Stimulated activated CD4-positive, alpha-beta T cell treated with anti-CD3 and anti-CD28 coated beads, Interleukin-2, amount 100 ng/mL, for 24 hours (primary cell): ENCODE data around the gene RNF223.
"Not testable (repeated sequence)": the region's sequence is repeated elsewhere in the genome, so short reads cannot be mapped to it uniquely, and the experiment has no call there.

Source experiments
- DNase-seq, 2 donors: peaks; one replicate each; pipeline ENCODE4 v3.0.0-alpha.2; 2020

RNF223 gene

DNA sequence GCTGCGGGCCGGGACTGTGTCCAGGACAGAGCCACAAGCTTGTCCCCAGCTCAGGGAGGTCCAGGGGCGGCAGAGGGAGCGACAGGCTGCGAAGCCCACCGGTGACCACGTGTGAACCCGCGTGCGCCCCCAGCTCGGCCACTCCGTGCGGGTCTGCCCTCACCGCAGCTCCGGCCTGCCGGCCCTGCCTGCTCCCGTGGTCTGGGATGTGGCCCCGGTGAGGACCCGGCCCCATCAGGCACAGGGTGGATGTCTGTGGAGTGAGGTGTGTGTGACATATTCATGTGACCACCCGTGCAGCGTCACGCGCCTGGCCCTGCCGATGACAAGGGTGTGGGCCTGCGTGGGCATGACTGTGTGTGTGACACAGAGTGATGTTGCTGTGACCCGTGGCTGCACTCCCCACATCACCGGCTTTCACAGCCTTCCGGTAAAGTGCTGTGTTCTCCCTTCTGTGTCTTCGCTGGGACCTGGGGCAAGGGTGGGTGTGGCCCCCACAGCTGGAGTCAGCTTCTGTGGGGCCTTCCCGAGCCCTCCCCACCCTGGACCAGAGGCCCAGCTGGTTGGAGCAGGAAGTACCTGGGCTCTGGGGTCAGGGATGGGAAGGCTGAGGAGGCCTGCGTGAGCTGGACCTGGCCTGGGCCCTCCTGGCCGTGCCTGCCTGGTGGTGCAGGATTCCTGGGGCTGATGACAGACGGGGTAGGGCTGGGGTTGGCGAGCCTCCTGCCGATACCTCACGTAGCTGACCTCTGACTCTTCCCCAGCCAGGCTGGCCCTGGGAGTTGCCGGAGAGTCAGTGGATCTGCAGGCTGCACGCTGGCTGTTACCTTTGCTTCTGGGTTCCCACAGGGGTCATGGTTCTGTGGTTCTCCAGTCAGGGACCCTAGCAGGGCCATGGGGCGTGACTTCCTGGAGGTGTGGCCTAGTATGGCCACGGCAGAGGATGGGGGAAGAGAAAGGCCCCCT is 4.1 kb downstream of the RNF223 start:
- no peak for DNase-seq

GRCh38 chr1:1069056-1069710 is 4.9 kb downstream of the RNF223 start:
- DNase-seq: peak; percentile 90

GRCh38 chr1:1068517-1069055 is 5.5 kb downstream of the RNF223 start:
- DNase-seq: peak; percentile 35 to 40

- no peak for DNase-seq
Observed at GRCh38 chr1:1067860-1068516, 6.1 kb downstream of the RNF223 start.

DNA sequence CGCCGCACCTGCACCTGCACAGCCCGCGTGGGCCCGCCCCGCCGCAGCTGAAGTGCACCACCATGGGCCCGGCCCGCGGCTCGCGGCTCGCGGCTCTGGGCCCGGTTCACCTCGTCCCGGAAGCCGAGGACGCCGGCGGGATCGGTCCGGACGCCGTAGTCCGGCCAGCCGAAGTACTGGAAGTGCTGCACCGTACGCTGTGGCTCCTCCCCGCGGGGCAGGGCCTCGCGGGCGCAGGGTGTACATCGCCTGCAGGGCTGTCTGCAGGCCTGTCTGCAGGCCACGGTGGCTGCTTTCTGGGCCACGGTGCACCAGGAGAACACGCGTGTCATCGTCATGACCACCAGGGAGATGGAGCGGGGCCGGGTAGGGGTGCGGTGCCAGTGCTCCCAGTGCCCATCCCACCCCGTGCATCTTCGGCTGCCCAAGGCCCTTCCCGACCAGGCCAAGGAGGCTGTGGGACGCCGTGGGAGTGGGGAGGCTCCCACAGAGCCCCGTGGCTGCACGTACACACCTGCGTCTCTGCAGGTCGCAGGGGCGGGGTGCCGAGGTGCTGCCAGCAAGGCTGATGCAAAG is 6.7 kb downstream of the RNF223 start:
- DNase-seq: no peak

- peak in 1 of 2 donors; percentile 37 for DNase-seq
Observed at GRCh38 chr1:1066403-1067283, 7.5 kb downstream of the RNF223 start.

GRCh38 chr1:1065940-1066304 is 8.2 kb downstream of the RNF223 start:
- DNase-seq: not testable (repeated sequence)

GRCh38 chr1:1065265-1065939 is 8.7 kb downstream of the RNF223 start:
- no peak for DNase-seq

DNA sequence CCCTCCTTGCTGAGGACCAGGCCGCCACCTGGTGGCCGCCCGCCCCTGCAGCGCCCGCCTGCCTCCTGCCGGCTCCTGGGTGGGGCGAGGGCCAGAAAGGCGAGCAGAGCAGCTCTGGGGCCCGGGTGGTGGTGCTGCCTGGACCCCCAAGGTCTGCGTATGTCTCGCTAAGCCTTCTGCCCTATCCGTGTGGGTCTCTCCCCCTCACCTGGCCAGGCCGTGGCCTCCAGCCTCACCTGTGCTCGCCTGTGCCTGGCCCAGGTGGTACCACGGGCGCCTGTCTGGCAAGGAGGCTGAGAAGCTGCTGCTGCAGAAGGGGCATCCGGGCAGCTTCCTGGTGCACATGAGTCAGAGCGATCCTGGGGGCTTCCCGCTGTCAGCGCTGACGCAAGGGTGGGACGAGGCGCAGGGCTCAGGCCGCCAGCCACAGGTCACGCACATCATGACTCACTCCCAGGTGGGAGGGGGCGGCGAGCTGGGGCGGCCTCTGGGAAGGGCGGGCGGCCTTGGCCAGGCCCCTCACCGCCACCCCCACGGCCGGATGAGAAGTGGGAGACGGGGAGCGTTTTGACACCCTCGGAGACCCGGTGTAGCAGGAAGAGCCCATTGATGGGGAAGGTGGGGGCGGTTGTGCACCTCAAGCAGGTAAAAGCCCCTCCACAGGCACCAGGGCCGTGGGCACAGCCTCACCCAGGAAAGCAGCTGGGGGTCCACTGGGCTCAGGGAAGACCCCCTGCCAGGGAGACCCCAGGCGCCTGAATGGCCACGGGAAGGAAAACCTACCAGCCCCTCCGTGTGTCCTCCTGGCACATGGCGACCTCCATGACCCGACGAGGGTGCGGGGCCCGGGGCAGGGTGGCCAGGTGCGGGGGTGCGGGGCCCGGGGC is 9.9 kb downstream of the RNF223 start:
- DNase-seq: peak; percentile 84 to 90

DNA sequence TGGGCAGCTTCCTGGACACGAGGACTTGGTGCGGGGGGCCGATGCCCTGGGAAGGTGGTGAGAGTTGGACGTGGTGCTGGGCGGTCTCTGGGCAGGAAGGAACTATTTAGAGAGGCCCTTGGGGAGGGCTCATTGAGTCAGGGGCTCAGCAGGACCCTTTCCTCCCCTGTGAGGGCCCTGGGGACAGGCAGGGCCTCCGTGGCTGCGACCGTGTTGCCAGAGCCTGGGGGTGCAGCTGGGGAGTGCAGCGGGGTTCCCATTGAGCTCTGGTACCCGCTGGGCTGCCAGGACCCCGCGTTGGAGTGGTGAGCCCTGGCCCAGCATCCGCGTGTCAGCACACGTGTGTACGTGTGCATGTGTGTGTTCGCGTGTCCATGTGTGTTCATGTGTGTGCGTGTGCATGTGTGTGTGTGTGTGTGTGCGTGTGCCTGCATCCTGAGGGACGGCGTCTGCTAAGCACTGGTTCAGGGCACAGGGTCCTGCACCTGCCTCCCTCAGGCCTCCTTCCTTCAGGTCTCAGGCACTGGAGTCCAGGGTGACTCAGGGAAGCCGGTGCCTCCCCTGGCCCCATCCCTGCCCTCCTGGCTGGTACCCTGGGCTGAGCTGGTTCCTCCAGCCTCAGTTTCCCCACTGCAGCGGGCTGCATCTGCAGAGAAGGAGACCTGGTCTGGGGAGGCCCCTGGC is 10.7 kb downstream of the RNF223 start:
- DNase-seq: no peak

DNA sequence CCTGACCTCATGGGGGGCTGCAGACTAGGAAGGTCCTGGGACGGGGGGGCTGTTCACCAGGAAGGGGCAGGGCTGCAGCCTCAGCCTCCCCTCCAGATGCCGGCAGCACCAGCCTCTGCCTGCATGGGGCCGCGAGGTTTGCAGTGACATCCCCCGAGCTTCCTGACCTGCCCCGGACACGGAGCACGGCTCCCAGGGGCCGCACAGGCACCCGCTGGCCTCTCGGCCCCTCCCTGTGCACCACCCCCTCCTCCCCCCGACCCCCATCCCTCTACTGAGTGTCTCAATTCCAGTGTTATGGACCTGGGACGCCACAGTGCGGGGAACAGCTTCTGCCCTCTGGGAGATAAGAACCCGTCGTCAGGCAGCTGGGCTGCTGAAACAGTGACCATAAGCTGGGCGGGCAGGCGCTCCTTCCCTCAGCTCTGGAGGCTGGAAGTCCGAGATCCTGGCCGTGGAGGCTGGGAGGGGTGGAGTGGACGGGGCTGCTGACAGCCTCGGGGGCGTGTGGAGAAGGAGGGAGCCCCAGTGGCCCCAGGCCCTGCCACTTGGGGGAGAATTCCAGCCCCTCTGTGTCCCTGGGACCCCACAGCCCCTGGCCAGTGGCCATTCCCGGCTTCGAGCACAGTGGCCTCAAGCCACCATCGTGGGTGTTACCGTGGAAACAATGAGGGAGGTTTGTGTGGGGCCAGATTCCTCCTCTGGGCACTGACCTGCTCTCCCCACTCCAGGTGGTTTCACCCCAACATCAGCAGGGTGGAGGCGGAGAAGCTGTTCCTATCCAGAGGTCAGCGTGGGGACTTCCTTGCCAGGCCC is 11.6 kb downstream of the RNF223 start:
- no peak for DNase-seq

DNA sequence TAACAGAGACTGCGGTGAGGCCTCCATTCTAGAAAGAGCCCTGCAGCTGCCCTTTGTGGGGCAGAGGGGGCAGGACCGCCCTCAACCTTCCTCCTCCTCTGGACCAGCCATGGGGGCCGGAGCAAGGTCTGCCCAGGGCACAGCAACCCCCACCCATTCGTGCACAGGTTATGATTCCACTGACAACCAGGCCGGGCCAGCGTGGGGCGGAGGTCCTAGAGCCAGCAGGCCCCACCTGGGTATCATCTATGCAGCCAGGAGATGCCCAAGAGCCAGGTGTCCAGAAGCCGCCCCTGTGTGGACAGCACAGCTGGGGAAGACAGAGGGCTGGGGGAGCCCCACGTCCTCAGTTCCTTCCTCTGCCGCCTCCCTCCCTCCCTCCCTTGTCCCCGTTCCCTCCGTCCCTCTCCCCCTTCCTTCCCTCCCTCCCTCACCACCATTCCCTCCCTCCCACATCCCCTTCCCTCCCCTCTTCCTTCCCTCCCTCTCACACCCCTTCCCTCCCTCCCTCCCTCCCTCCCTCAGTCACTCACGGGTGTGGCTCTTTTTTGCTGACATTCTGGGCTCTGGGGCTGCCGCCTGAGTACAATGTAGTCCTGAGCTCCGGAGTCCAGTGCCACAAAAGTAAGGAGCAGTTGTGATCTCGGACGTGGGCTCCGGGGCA is 12.3 kb downstream of the RNF223 start:
- no peak for DNase-seq

DNA sequence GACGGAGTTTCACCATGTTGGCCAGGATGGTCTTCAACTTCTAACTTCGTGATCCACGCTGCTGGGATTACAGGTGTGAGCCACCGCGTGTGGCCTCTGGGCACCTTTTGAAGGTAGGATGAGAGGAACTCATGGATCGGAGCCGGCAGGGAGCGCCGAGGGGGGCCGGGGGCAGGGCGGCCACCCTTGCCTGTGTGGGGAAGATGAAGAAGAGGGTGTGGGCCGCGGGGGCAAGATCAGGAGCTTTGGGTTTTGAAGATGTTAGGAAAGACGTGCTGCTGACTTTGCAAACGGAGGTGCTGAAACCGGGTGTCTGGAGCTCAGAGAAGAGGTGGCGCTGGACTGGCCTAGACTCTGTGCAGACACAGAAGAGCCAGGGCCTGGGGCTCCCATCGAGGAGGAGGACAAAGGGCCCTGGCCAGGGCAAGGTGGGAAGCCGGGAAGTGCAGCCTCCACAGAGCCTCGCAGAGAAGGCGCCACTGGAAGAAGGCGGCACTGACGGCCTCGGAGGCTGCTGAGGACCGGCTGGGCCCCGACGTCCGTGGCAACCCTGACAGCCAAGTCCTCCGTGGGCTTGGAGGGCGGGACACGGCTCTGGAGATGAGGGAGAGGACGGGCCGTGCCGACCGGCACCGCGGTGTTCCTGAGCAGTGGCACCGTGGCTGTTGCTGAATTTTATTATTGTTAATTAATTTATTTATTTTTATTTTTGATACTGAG is 13.7 kb downstream of the RNF223 start:
- DNase-seq: no peak

DNA sequence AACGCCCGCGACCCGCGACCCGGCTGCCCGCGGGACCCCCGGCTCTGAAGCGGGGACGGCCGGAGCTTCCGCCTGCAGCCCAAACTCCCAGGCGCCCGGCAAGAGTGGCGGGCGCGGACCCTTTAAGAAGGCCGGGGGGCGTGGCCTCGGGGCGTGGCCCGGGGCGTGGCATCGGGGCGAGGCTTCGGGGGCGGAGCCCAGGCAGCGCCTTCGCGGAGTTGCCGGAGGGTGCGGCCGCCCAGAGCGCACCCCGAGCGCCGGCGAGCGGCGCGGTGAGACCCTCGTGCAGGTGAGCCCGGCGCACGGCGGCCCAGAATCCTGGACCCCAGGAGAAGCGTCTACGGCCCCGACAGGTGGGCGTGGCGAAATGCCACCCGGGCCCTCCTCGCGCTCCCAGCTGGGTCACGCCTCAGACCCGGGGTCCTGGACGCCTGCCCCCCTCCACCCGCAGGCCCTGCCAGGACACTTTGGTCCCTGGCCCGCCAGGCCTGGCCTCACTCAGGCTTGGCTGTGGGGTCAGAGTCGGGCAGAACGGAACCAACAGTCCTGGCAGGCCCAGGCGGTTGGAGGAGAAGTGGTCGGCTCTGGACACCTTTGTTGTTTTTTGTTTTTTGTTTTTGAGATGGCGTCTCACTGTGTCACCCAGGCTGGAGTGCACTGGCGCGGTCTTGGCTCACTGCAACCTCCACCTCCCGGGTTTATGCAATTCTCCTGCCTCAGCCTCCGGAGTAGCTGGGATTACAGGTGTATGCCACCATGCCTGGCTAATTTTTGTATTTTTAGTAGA is 14.4 kb downstream of the RNF223 start:
- peak; percentile 96 to 97 for DNase-seq

DNA sequence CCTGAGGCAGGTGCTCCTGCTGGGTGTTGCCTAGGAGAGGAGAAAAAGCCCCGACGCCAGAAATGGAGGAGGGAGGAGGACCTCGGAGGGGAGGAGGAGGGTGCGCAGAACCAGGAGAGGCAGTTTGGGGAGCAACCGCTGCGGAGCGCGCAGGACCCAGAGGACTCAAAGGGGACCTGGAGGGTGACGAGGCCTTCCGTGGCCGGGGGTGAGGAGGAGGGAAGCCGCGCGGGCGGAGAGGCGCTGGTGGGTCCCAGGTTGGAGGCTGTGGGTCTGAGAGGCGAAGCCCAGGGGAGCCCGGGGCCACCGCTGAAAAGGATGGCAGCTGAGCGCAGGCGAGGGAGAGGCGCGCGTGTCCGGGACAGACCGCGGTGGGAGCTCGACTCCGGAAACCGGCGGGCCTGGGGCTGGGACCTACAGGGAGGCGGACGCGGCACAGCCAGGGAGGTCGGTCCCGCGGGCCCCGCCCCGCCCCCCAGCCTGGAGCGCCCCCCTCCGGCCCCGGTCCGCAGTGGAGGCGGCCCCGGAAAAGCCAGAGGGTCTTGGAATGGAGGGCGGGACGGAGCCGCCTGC is 15.1 kb downstream of the RNF223 start:
- peak in 1 of 2 donors; percentile 53 for DNase-seq
